Stomach (tissue), 4 donors: Measurements from ENCODE around the gene CADM4.

ENCODE experiments used
- EP300 ChIP-seq: sonication (generic); formaldehyde crosslinking; IDR thresholded peaks from one replicate; pipeline ENCODE4 v1.6.1; 2017; ENCODE audit warnings: antibody characterized with exemption
- POLR2A ChIP-seq, 4 donors: fragments of 450-650 bp; IDR thresholded peaks; one replicate each; pipeline ENCODE4 v1.6.1; 2016; ENCODE audit warnings: antibody characterized with exemption in 4 of 4, control low read depth in 2 of 4, mild to moderate bottlenecking in 1 of 4, moderate library complexity in 1 of 4
- TF ChIP-seq, protein P1 (sequence below), 7 experiments: fragments of 450-650 bp in 4 of 7; fragments of 200-600 bp in 3 of 7; sonication (generic) in 3 of 7; IDR thresholded peaks; one replicate each; pipeline ENCODE4 v1.5.1; 2016 to 2019; ENCODE audit warnings: antibody characterized with exemption in 7 of 7, control low read depth in 2 of 7, mild to moderate bottlenecking in 1 of 7

DNA sequence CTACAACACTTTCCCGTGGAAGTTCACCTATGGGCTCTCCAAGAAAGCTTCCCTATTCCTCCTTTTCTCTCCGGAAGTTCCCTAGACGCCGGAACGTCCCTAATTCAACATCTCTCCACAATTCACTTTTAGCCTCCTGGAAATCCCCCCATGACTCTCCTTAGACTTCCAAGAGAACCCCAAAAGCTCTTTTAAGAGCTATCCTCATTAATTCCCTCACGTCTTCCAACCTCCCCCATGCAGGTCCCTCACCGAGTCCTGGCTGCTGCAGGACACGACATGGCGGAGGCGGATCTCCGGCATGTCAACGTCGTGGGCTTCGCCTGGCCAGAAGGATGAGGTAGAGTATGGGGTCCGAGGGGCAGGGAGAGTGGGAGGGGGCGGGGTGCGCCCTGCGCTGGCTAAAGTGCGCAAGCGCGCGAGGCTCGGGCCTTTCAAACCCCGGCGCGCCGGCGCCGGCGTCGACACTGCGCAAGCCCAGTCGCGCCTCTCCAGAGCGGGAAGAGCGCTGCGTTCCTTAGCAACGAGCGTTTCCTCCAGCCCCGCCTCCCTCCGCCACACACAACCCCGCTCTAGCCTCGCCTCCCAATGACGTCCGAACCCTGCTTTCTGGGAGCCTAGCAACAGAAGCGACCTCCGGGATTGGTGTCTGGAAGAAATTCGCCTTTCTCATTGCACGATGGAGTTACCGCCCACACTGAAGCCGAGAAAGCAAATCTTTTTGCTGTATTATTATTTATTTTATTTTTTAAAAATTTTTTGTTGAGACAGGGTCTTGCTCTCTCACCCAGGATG, 64.3 kb downstream of the CADM4 start, which contains the start of the genes PINLYP and XRCC1:
- TF ChIP-seq, protein P1, sequence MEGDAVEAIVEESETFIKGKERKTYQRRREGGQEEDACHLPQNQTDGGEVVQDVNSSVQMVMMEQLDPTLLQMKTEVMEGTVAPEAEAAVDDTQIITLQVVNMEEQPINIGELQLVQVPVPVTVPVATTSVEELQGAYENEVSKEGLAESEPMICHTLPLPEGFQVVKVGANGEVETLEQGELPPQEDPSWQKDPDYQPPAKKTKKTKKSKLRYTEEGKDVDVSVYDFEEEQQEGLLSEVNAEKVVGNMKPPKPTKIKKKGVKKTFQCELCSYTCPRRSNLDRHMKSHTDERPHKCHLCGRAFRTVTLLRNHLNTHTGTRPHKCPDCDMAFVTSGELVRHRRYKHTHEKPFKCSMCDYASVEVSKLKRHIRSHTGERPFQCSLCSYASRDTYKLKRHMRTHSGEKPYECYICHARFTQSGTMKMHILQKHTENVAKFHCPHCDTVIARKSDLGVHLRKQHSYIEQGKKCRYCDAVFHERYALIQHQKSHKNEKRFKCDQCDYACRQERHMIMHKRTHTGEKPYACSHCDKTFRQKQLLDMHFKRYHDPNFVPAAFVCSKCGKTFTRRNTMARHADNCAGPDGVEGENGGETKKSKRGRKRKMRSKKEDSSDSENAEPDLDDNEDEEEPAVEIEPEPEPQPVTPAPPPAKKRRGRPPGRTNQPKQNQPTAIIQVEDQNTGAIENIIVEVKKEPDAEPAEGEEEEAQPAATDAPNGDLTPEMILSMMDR (IDR thresholded peaks at IDR 0.05): no peak
- no peak for TF ChIP-seq POLR2A (IDR thresholded peaks at IDR 0.05)
- peak; percentile 23 for TF ChIP-seq EP300
